Smooth muscle cell of the brain vasculature (primary cell): Measurements from ENCODE around the gene STYX.
"Not testable (repeated sequence)": the region's sequence is repeated elsewhere in the genome, so short reads cannot be mapped to it uniquely, and the experiment has no call there.

Experiments
- DNase-seq: peaks from one replicate; pipeline ENCODE4 v3.0.0-alpha.2; 2012; ENCODE audit warnings: low read depth, low spot score

Gene STYX

DNA sequence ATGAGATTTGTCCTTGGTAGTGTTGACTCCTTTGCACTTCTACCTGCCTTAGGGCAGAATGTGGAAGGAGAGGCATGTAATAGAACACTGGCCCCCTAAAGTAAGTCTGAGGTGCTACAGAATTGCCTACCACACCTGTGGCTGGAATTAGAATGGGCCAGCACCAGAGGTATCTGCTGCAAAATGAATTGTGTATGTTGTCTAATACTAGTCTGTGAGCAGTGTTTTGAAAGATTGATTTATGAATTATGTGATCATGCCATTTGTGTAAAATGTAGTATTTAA is 5.7 kb upstream of the STYX start:
- no peak for DNase-seq

DNA sequence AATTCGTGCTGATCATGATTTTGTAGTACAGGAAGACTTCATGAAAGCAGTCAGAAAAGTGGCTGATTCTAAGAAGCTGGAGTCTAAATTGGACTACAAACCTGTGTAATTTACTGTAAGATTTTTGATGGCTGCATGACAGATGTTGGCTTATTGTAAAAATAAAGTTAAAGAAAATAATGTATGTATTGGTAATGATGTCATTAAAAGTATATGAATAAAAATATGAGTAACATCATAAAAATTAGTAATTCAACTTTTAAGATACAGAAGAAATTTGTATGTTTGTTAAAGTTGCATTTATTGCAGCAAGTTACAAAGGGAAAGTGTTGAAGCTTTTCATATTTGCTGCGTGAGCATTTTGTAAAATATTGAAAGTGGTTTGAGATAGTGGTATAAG is 2.5 kb upstream of the STYX start:
- not testable (repeated sequence) for DNase-seq

DNA sequence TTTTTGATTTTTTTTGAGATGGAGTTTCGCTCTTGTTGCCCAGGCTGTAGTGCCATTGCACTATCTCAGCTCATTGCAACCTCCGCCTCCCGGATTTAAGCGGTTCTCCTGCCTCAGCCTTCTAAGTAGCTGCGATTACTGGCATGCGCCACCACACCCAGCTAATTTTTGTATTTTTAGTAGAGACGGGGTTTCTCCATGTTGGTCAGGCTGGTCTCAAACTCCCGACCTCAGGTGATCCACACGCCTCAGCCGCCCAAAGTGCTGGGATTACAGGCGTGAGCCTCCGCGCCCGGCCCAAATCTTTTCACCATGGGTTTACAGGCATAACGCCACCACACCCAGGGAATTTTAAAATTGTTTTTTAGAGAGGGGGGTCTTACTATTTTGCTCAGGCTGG is 931 bp upstream of the STYX start:
- not testable (repeated sequence) for DNase-seq

DNA sequence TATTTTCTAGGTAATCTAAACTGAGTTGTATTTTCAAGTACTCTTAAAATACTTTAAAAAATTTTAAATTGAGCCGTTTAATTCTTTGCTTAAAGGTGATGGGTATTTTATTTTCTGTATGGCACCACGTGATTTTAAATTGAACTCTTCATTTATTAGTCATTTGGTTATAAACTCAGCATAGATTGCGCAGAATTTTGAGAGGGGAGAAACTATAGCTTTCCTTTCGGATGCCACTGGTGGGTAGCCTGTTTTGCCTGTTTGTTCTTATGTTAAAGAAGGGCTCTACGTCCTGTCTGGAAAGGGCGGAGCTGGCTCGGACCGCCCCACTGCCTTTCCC is 411 bp upstream of the STYX start:
- DNase-seq: no peak

DNA sequence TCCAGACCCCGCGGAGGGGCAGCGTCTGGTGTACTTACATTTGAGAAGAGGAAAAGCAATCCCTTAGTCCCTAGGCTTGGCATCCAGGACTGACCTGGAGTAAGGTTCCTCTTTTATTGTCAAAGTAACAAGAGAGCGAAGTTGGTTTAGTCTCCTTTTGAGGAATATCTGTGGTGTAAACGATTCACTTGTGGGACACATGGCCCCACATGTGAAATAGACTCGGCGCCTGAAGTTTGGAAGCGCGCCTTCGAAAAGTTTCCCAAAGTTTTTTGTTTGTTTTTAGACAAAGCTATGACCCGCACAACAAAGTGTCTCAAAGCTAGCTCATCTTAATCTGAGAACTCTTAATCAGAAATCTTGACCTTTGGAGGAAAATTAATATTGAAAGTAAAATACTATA is 744 bp downstream of the STYX start:
- no peak for DNase-seq

DNA sequence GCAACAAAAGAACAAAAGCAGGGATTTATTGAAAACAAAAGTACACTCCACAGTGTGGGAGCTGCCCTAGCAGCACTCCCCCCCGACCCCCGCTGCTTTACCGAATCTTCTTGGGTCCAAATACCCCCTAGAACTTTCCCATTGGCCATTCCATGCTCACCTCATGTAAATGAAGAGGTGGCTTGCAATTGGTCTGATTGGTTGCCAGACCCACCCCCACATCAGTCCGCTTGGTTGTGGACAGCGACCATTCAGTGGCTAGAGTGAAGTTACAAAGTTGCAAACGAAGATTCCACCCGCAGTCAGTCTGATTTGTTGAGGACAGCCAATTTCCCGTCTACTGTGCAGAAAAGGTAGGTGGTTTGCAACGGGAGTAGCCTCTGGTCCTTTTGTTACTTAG is 3.9 kb downstream of the STYX start:
- no peak for DNase-seq

DNA sequence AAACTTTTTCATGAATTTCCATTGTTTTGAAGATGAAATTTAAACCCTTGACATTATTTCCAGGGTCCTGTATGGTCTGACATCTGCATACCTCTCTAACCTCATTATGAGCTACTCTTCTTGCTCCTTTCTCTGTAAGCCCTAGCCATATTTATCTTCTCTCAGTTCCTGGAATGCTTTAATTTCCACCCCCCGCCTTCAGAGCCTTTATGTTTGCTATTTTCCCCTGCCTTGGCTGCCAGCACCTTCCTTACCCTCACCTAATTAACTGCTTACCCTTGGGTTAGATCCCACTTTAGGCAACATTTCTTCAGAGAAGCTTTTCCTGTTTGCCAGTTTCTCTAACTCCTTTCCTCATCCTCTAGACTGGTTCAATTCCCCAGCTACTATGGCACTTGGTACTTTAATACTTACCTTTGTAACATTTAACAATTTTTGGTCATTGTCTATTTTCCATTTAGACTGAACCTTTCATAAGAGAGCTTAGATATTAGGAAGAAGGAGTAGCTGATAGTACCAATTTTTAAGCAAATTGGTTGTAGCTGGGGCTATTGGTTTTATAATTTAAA is 6.0 kb downstream of the STYX start:
- no peak for DNase-seq

DNA sequence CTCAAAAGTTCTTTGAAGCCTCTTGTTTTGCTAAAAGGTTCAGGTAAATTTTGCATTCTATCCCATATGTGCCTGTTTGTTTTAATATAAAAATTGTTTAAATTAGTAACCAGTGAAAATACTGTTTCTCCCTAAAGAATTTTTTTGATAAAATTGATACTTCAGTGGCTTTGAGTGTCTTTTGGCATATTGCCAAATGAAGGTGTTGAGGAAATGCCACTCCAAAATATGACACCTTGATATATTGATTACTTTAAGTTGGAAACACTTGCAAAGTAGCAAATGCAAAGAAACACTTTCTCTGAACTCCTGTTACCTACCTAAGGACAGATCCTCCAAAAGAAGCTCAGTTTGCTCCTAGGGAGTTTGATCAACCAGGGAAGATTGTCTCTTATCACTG is 8.4 kb downstream of the STYX start:
- DNase-seq: no peak

DNA sequence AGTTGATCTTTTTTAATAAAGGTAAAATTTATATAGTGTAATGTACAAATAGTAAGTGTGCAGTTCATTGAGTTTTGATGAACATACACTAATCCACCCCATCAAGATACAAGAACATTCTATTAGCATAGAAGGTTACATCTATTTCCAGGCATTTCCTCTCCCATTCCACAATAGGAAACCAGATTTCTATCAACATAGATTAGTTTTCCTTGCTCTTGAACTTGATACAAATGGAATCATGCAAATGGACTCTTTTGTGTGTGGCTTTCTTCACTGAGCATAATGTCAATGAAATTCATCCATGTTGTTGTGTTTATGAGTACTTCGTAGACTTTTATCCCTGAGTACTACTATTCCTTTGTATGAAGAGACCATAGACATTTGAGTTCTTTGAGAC is 10.8 kb downstream of the STYX start:
- no peak for DNase-seq

DNA sequence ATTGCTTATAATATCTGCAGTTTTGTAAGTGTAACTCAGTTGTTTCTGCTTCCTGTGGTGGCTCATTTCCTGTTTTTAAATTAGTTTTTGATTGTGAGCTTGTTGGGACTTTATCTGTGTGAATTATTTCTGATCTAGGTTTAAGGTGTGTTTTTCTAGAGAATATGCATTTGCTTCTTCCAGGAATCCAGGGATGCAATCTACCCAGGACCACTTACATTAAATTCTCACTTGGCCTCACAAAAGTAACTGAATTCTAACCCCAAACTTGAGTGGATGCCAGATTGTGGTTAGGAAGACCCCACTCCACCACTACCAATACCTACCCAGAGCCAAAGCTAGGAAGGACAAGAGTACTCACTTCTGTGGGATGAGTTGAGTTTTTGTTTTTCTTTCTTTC is 11.9 kb downstream of the STYX start:
- no peak for DNase-seq

DNA sequence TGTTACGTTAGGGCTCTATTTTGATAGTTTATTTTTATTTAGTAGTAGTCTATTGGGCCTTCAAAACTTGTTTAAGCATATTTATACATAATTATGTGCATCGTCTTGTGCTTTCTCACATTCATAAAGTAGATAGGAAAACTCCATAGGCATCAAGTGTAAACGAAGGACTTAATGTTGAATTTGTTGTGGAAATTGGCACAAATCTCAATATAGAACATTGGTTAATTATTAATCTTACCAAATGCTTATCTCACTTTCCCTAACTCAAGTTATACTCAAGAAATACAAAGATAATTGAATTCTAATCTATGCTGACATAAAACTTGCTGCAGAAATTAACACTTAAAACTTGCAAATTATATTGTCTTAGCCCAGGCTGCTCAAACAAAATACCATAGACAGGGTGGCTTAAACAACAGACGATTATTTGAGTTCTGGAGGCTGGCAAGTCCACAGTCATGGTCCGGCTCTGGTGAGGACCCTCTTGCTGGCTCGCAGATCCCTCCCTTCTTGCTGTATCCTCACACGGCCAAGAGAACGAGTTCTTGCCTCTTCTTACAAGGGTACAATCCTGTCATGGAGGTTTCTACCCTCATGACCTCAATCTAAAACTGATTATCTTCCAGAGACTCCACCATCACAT is 18.8 kb downstream of the STYX start:
- no peak for DNase-seq

DNA sequence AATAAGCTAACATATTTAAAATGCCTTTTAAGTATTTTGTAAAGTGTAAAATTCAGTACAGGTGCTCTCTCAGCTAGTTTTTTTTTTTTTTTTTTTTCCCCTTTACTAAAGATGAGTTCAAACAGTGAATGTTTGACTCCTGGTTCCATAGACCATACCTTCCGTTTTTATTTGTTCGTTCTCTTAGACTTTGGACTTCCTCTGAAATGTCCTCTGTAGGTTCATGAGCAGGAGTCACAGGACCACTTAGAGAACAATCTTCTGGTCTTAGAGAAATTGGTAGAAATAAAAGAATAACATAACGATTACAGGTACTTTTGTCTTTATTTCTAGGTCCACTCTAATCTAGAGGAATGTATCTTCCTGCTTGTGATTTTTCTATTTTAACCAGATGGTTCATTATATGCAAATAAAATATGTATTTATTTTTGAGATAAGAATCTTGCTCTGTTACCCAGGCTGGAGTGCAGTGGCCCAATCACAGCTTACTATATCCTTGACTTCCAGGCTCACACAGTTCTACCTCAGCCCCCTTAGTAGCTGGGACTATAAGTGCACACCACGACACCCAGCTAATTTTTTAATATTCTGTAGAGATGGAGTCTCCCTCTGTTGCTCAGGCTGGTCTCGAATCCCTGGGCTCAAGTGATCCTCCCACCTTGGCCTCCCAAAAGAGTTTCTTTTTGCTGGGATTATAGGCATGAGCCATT is 25.8 kb downstream of the STYX start:
- DNase-seq: no peak

DNA sequence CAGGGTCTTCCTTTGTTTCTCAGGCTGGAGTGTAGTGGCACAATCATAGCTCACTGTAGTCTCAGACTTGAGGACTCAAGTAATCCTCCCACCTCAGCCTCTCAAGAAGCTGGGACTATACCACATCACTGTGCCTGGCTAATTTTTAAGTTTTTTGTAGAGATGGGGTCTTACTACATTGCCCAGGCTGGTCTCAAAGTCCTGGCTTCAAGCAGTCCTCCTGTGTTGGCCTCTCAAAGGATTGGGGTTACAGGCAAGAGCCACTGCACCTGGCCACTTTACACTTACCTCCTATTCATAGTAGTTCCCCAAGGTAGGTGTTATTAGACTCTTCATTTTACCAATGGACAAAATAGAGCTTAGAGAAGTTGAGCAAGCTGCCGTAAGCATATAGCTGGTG is 29.2 kb downstream of the STYX start:
- DNase-seq: no peak

DNA sequence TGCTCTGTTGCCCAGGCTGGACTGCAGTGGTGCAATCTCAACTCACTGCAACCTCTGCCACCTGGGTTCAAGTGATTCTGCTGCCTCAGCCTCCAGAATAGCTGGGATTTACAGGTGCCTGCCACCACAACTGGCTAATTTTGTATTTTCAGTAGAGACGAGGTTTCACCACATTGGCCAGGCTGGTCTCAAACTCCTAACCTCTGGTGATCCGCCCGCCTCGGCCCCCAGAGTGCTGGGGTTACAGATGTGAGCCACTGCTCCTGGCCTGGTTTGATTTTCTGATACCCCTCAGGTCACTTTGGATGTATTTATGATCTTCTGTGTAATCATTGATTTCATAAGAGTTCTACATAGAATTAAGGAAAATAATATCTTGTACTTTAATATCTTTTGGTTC is 33.0 kb downstream of the STYX start:
- DNase-seq: not testable (repeated sequence)

DNA sequence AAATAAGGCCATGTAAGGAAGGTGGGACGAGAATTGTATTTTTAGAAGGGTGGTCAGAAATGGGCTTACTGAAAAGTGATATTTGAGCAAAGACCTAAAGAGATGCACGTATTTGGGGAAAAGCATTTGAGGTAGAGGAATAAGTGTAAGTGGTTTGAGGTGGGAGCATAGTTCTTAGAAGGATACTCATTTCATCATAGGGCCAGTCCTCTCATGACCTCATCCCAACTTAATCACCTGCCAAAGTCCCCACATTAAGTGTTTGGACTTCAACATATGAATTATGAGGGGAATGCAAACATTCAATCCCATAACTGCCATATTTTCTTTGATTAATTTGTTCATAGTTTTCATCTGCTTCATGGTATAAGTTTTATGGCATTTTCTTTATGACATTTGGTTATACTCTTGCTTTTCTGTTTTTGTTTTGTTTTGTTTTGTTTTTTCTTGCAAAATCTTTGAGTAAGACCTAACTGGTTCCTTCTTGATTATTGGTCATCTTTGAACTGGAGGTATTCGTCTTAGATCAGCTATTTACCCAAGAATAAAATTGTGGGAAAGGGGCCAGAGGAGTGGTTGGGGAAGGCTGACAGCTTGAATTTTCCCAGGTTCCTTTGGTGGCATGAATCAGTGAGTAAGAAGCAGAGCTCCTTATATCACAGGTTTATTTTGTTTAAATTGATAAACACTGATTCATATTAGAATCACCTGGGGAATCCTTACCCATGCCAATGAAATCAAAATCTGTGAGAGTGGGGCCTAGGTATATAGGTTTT is 37.3 kb downstream of the STYX start:
- no peak for DNase-seq

DNA sequence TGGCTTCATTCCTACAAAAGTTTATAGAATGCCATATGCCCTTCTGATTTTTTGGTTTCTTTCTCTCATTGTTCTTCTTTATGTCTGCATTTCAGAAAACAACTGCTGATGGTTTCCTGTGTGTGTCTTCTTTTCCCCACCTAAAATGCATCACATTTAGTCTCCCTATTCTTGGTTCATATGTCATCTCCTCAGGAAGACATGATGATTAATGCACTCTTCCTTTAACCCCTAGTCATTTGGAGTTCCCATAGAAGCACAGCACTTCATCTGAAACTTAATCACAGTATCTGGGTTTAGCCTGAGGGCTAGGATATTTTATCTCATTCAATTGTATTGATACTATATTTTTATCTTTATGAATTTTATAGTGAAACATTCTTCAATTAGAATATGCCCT is 39.9 kb downstream of the STYX start:
- DNase-seq: no peak

DNA sequence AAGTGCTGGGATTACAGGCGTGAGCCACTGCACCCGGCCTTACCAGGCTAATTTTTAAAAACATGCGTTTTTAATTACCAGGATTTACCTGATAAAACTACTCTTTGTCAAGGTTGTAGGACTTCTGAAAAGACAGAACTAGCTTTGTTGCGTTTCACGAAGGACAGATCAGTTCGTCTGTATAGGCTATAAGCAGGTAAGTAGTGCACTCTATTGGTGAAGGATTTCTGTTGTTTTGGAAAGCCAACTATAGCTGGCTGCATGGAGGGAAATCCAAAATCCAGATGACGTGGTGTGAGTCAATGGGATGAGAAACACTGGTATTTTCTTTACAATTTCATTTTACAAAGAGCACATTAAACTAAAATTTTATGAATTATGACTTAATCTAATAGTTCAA is 46.9 kb downstream of the STYX start:
- no peak for DNase-seq

DNA sequence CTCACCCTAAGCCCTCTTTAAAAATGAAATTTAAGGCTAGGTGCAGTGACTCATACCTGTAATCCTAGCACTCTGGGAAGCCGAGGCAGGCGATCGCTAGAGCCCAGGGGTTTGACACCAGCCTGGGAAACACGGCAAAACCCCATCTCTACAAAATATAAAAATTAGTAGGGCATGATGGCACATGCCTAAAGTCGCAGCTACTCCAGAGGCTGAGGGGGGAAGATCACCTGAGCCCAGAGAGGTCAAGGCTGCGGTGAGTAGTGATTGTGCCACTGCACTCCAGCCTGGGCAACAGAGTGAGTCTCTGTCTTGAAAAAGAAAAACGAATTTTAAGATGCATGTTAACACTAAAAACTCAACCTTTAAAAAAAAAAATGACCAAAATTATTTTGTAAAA is 48.7 kb downstream of the STYX start:
- DNase-seq: no peak

DNA sequence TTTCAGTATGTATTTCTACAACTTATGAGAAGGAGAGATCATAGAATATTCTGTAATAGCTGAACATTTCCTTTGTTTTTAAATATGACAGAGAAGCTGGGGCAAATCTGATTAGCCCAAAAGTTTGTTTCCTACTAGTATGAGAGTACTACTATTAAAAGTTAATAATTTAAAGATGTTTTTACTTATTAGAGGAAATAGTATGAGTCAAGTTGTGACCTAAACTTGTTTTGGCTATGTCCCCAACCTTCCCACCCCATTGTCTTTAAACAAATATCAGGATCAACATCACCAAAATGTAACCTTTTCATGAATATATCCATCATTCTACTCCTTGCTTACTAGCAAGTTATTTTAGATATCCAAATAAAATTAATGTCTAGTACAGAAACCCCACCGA is 50.9 kb downstream of the STYX start:
- DNase-seq: no peak

DNA sequence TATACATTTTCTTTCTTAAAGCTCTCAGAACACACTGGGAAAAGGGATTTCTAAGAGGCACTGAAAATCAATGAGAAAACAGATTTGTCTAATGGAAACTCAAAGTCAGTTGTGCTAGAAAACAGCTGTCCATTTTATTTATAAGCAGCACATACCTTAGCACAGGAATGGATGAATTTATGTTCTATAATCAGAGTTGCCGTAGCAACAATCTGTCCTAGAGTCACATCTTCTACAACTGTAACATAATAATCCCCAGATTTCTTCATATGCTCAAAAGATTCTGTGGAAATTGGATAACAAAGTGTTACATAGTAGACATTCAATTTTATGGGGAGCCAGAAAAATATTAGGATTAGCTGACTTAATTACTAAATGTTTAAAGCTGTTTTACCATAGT is 51.7 kb downstream of the STYX start:
- DNase-seq: no peak

DNA sequence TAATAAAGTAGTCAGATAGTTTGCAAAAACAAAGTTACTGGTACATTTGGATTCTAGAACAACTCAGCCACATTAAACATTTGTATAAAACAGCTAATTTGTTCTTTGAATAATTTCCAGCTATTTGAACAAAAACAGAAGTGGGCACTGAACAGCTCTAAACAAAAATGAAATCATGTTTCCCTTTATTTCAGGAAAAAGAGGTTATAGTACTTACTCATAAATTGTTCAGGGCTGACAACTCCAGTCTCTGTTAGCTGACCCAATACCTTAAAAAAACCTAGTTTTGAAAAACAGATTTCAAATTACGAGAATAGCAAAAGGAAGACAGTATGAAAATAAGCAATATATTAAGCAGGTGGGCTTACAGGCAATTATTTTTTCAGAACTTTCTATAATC is 53.2 kb downstream of the STYX start:
- no peak for DNase-seq

DNA sequence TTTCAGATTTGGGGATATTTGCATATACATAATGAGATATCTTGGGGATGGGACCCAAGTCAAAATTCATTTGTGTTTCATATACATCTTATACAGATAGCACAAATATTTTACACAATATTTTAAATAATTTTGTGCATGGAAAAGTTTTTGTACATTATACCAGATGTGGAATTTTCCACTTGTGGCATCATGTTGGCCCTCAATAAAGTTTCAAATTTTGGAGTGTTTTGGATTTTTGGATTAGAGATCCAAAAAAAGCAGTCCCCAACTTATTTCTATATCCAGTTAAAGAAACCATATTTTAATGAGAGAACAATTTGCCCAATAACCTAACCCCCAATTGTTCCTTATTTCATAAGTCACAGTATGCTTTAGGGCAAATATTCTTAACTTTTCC is 56.9 kb downstream of the STYX start:
- no peak for DNase-seq

DNA sequence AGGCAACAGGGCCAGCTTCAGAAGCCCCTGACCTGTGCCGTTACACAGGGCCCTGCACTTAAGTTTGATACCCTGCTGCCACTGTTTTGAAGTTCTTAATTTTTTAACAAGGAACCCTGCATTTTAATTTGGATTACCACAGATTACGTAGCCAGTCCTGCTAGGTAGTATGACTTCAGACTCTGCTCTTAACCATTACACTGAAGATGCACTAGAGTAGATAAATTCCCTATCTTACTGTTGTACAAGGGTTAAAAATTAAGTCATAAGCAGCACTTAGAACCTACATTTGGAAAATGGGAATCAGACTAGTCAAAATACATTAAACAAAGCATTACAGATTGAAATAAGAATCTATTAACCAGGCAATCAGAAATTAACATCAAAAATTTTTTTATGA is 59.2 kb downstream of the STYX start:
- no peak for DNase-seq
